Stomach (tissue), 9 donors: ENCODE results near the gene COL18A1. TPM values are rescaled to one million over a fixed set of nuclear protein-coding genes. Genes with fewer than 3 reads are reported as not detected.

Source experiments
- DNase-seq, 2 donors: peaks; one replicate each; pipeline versions ENCODE4 v3.0.0 to v3.0.0-alpha.2; 2013 to 2019
- H3K27ac ChIP-seq, 5 donors: fragments of 200-600 bp in 4 of 5; sonication (generic) in 4 of 5; one replicate each; pipeline ENCODE4 v1.5.1; 2013 to 2019; ENCODE audit warnings: mild to moderate bottlenecking in 1 of 5, moderate library complexity in 1 of 5
- H3K27me3 ChIP-seq, 3 donors: fragments of 200-600 bp; sonication (generic); one replicate each; pipeline ENCODE4 v1.5.1; 2017 to 2019; ENCODE audit warnings: mixed run types in 1 of 3
- H3K36me3 ChIP-seq, 4 donors: fragments of 200-600 bp; sonication (generic); 1 replicate in 3 of 4; 2 replicates in 1 of 4; pipeline ENCODE4 v1.5.1; 2016 to 2019
- H3K4me1 ChIP-seq, 4 donors: fragments of 200-600 bp; sonication (generic); one replicate each; pipeline ENCODE4 v1.5.1; 2016 to 2019
- H3K4me3 ChIP-seq, 4 donors: fragments of 200-600 bp; sonication (generic) in 3 of 4; one replicate each; pipeline ENCODE4 v1.5.1; 2016 to 2019; ENCODE audit warnings: mild to moderate bottlenecking in 1 of 4
- H3K9me3 ChIP-seq, 4 donors: fragments of 200-600 bp; sonication (generic); one replicate each; pipeline ENCODE4 v1.5.1; 2016 to 2019
- CTCF ChIP-seq, 7 experiments: fragments of 450-650 bp in 4 of 7; fragments of 200-600 bp in 3 of 7; sonication (generic) in 3 of 7; IDR thresholded peaks; one replicate each; pipeline ENCODE4 v1.5.1; 2016 to 2019; ENCODE audit warnings: antibody characterized with exemption in 7 of 7, control low read depth in 2 of 7, mild to moderate bottlenecking in 1 of 7
- EP300 ChIP-seq: sonication (generic); formaldehyde crosslinking; IDR thresholded peaks from one replicate; pipeline ENCODE4 v1.6.1; 2017; ENCODE audit warnings: antibody characterized with exemption
- POLR2A ChIP-seq, 4 donors: fragments of 450-650 bp; IDR thresholded peaks; one replicate each; pipeline ENCODE4 v1.6.1; 2016; ENCODE audit warnings: antibody characterized with exemption in 4 of 4, control low read depth in 2 of 4, mild to moderate bottlenecking in 1 of 4, moderate library complexity in 1 of 4
- POLR2AphosphoS5 ChIP-seq, 3 donors: sonication (generic); formaldehyde crosslinking; IDR thresholded peaks; one replicate each; pipeline ENCODE4 v1.6.1; 2016; ENCODE audit warnings: antibody characterized with exemption in 3 of 3
- WGBS, 5 donors: extraction: QIAGEN DNeasy Blood & Tissue Kit in 3 of 5; methylation state at CpG; one replicate each; pipeline versions ENCODE4 v1.1.5 to v1.1.7; 2013 to 2018; 5-methylcytosine and 5-hydroxymethylcytosine counted together
- intact Hi-C: fragments of 100-400 bp; cut with DNase I; formaldehyde crosslinking; loops from one replicate; pipeline ENCODE4 v1.15.1; 2023; ENCODE audit warnings: low total_unique reads
- polyA plus RNA-seq, 3 donors: library from polyadenylated mRNA; stranded (reverse); fragments of 200-250 nt; gene quantifications; one replicate each; pipeline ENCODE4 v1.2.3, GENCODE V29; 2013
- total RNA-seq, 5 donors: library from RNA; depleted of rRNA; stranded (reverse); fragments of >200 nt; gene quantifications; one replicate each; pipeline versions ENCODE4 v1.1.0 to v1.2.3, GENCODE V29; 2014 to 2016
- donor health status: healthy with polysubstance abuse.
- donor health status: Bipolar disorder and iron deficiency.
- donor health status: healthy.

Gene COL18A1
- total and polyA plus RNA-seq, 8 donors = 19.8 to 212 (median 34.6) TPM

GRCh38 chr21:45390121-45390751 is 14.7 kb upstream of the COL18A1 start:
- intact Hi-C loops = no loop called here
- no peak for DNase-seq
- Histone ChIP-seq H3K27ac (no peak overlapping the region), H3K4me1 (peaks cover 0 to 14% (median 5%) of the 10 kb centered on the region in 4 donors), H3K27me3 (peaks cover 0 to 69% (median 0%) of the 10 kb centered on the region in 3 donors), H3K4me3 (no peak overlapping the region), H3K9me3 (no peaks in the 10 kb centered on the region), H3K36me3 (no peaks in the 10 kb centered on the region)
- 83 to 92% (median 89%) methylated on average over 22 to 28 of the region's 28 CpGs for WGBS, 5 donors
- TF ChIP-seq POLR2A (IDR thresholded peaks at IDR 0.05) (no peak), POLR2AphosphoS5 (IDR thresholded peaks at IDR 0.05) (no peak), EP300 (no peak), CTCF (IDR thresholded peaks at IDR 0.05) (no peak)

GRCh38 chr21:45390831-45391742 is 13.9 kb upstream of the COL18A1 start:
- no peak overlapping the region for H3K4me3 ChIP-seq
- 79 to 89% (median 85%) methylated on average over 25 to 32 of the region's 32 CpGs for WGBS, 5 donors
- H3K9me3 ChIP-seq = no peaks in the 10 kb centered on the region
- H3K27me3 ChIP-seq = peaks cover 0 to 60% (median 0%) of the 10 kb centered on the region in 3 donors
- no peak for TF ChIP-seq CTCF (IDR thresholded peaks at IDR 0.05)
- no peak for TF ChIP-seq EP300
- no peak for TF ChIP-seq POLR2AphosphoS5 (IDR thresholded peaks at IDR 0.05)
- H3K4me1 ChIP-seq = peaks cover 0 to 14% (median 5%) of the 10 kb centered on the region in 4 donors
- DNase-seq = no peak
- no peak overlapping the region for H3K27ac ChIP-seq
- intact Hi-C loops = no loop called here
- H3K36me3 ChIP-seq = no peaks in the 10 kb centered on the region

GRCh38 chr21:45391743-45392572 is 13.0 kb upstream of the COL18A1 start:
- Histone ChIP-seq H3K27ac (no peak overlapping the region), H3K9me3 (no peaks in the 10 kb centered on the region), H3K27me3 (peaks cover 0 to 52% (median 0%) of the 10 kb centered on the region in 3 donors), H3K4me3 (no peak overlapping the region), H3K36me3 (no peaks in the 10 kb centered on the region), H3K4me1 (peaks cover 0 to 6% (median under 1%) of the 10 kb centered on the region in 4 donors)
- WGBS, 5 donors = 84 to 90% (median 86%) methylated on average over 24 of the region's 24 CpGs
- TF ChIP-seq EP300 = no peak
- intact Hi-C loops = no loop called here
- DNase-seq = no peak

GRCh38 chr21:45392573-45392971 is 12.4 kb upstream of the COL18A1 start:
- WGBS, 5 donors = 81 to 97% (median 86%) methylated on average over 6 to 14 of the region's 14 CpGs
- Histone ChIP-seq H3K27ac (no peak overlapping the region), H3K27me3 (peaks cover 0 to 48% (median 0%) of the 10 kb centered on the region in 3 donors), H3K4me1 (no peaks in the 10 kb centered on the region), H3K36me3 (no peaks in the 10 kb centered on the region), H3K9me3 (no peaks in the 10 kb centered on the region), H3K4me3 (no peak overlapping the region)
- DNase-seq = no peak
- TF ChIP-seq POLR2AphosphoS5 (IDR thresholded peaks at IDR 0.05) (no peak), POLR2A (IDR thresholded peaks at IDR 0.05) (no peak), EP300 (no peak), CTCF (IDR thresholded peaks at IDR 0.05) (no peak)
- intact Hi-C loops = no loop called here
